Panc1 (cell line): ENCODE data around the gene ABCC8.

Experiments
- SIN3A ChIP-seq: IDR thresholded peaks from 2 replicates; pipeline ENCODE4 v1.6.1; 2012; ENCODE audit warnings: low read depth, mild to moderate bottlenecking, low read length, moderate library complexity, borderline replicate concordance; ENCODE audit not compliant: insufficient read depth
- TCF7L2 ChIP-seq: IDR thresholded peaks from 2 replicates; pipeline ENCODE4 v1.6.1; 2011; ENCODE audit warnings: mild to moderate bottlenecking, low read depth, low read length, inconsistent platforms
- TF ChIP-seq, protein P1 (sequence below): fragments of 450-650 bp; IDR thresholded peaks from 2 replicates; pipeline ENCODE4 v1.5.1; 2017; ENCODE audit warnings: mild to moderate bottlenecking

DNA sequence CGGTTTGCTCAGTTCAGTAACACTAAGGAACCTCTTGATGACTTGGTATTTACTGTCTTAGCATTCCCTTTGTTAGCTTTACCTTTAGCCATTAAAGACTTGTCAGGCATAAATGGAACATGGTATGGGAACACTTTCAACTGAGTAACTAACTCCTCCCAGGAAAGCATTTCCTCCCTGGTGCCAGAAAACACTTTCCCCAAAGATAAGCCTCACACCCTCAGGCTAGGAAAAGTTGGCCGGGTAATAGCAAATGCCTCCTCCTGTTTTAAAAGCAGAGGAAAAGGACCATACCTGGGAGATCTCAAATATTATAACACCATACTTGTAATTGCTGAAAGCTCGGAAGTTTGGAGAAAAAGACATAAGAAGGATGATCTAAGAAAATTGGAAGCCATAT, 100.2 kb downstream of the ABCC8 start:
- TF ChIP-seq, protein P1, sequence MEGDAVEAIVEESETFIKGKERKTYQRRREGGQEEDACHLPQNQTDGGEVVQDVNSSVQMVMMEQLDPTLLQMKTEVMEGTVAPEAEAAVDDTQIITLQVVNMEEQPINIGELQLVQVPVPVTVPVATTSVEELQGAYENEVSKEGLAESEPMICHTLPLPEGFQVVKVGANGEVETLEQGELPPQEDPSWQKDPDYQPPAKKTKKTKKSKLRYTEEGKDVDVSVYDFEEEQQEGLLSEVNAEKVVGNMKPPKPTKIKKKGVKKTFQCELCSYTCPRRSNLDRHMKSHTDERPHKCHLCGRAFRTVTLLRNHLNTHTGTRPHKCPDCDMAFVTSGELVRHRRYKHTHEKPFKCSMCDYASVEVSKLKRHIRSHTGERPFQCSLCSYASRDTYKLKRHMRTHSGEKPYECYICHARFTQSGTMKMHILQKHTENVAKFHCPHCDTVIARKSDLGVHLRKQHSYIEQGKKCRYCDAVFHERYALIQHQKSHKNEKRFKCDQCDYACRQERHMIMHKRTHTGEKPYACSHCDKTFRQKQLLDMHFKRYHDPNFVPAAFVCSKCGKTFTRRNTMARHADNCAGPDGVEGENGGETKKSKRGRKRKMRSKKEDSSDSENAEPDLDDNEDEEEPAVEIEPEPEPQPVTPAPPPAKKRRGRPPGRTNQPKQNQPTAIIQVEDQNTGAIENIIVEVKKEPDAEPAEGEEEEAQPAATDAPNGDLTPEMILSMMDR: no peak
- TF ChIP-seq SIN3A (no peak), TCF7L2 (no peak)
